Upper lobe of right lung (tissue), 1 donor: ENCODE measurements around the gene RNF217. TPM values are rescaled to one million over a fixed set of nuclear protein-coding genes. Genes with fewer than 3 reads are reported as not detected.

Experiments used
- ATAC-seq: fragments of 200-7000 bp; cut with Tn5 transposase; one replicate; pipeline ENCODE4 v1.9.1; 2020; ENCODE audit warnings: mild to moderate bottlenecking, moderate library complexity
- DNase-seq: peaks from one replicate; pipeline ENCODE4 v3.0.0-alpha.2; 2020
- H3K27ac ChIP-seq: fragments of 200-600 bp; one replicate; pipeline ENCODE4 v1.8.0; 2022
- H3K27me3 ChIP-seq: fragments of 200-600 bp; one replicate; pipeline ENCODE4 v1.8.0; 2022; ENCODE audit warnings: mild to moderate bottlenecking
- H3K36me3 ChIP-seq: fragments of 200-600 bp; one replicate; pipeline ENCODE4 v1.8.0; 2022
- H3K4me1 ChIP-seq: fragments of 200-600 bp; one replicate; pipeline ENCODE4 v1.8.0; 2022
- H3K4me3 ChIP-seq: fragments of 200-600 bp; one replicate; pipeline ENCODE4 v1.8.0; 2022; ENCODE audit warnings: mild to moderate bottlenecking
- H3K9me3 ChIP-seq: fragments of 200-600 bp; one replicate; pipeline ENCODE4 v1.8.0; 2022
- intact Hi-C: fragments of 100-400 bp; cut with DNase I; formaldehyde crosslinking; loops from one replicate; pipeline ENCODE4 v1.11.0; 2022
- total RNA-seq: library from RNA; stranded (reverse); fragmentation: NEBNext Ultra II Directional; extraction: Animal tissue kit (Norgen Biotek cat#: 25700); gene quantifications from one replicate; pipeline ENCODE4 v1.2.1, GENCODE V29; 2021
- TF ChIP-seq, protein P1 (sequence below): fragments of 200-600 bp; IDR thresholded peaks from one replicate; pipeline ENCODE4 v1.8.0; 2022; ENCODE audit warnings: antibody characterized with exemption
- donor health status: DM: no; HTN: yes; CAD: no; lungs with severe emphysema.

Gene RNF217
- total RNA-seq, 1 donor from 2014 or later: 29.2 TPM

DNA sequence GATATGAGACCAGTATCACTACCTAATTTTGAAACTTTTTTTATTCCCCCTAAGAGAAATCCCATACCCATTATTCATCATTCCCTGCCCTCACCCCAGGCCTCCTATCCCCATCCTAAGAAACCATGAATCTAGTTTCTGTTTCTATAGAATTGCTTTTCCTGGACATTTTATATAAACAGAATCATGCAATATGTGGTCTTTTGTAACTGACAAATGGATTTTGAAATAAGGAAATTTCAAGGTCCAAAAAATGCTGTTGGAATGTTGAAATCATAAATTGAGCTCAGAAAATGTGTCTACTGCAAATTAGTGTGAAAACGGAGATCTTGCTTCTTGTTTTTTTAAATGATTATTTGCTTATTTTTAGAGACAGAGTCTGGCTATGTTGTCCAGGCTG is 25.1 kb downstream of the RNF217 start:
- Histone ChIP-seq H3K36me3 (no peaks in the 10 kb centered on the region), H3K4me3 (no peak overlapping the region), H3K9me3 (no peaks in the 10 kb centered on the region), H3K27ac (no peak overlapping the region), H3K4me1 (peaks cover 12% of the 10 kb centered on the region), H3K27me3 (no peaks in the 10 kb centered on the region)
- TF ChIP-seq, protein P1, sequence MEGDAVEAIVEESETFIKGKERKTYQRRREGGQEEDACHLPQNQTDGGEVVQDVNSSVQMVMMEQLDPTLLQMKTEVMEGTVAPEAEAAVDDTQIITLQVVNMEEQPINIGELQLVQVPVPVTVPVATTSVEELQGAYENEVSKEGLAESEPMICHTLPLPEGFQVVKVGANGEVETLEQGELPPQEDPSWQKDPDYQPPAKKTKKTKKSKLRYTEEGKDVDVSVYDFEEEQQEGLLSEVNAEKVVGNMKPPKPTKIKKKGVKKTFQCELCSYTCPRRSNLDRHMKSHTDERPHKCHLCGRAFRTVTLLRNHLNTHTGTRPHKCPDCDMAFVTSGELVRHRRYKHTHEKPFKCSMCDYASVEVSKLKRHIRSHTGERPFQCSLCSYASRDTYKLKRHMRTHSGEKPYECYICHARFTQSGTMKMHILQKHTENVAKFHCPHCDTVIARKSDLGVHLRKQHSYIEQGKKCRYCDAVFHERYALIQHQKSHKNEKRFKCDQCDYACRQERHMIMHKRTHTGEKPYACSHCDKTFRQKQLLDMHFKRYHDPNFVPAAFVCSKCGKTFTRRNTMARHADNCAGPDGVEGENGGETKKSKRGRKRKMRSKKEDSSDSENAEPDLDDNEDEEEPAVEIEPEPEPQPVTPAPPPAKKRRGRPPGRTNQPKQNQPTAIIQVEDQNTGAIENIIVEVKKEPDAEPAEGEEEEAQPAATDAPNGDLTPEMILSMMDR: no peak
- intact Hi-C loops: no loop called here
- ATAC-seq (no peak), DNase-seq (no peak)

DNA sequence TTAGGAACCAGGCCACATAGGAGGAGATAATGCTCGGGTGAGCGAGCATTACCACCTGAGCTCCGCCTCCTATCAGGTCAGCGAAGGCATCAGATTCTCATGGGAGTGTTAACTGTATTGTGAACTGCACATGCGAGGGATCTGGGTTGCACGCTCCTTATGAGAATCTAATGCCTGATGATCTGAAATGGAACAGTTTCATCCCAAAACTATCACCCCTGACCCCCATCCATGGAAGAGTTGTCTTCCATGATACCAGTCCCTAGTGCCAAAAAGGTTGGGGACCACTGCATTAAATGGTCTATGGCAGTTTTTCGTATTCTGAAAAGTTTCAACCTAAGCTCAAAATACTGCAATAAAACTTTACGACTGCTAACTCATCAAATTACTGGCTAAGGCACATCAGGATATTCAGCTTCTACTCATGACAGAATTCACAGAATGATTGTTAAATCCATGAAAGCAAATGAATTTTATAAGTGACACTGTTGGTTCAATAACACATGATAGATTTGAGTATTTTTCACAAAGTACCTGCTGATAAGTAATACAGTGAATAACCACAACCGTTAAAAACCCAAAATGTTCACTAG is 25.9 kb downstream of the RNF217 start:
- no peak for DNase-seq
- Histone ChIP-seq H3K4me3 (no peak overlapping the region), H3K4me1 (peaks cover 12% of the 10 kb centered on the region), H3K9me3 (no peaks in the 10 kb centered on the region), H3K36me3 (no peaks in the 10 kb centered on the region), H3K27ac (no peak overlapping the region), H3K27me3 (no peaks in the 10 kb centered on the region)
- TF ChIP-seq, protein P1: no peak
- no peak for ATAC-seq
- intact Hi-C loops: no loop called here

- Histone ChIP-seq H3K27me3 (no peaks in the 10 kb centered on the region), H3K9me3 (no peaks in the 10 kb centered on the region), H3K36me3 (no peaks in the 10 kb centered on the region), H3K27ac (no peak overlapping the region), H3K4me3 (no peak overlapping the region), H3K4me1 (peaks cover 15% of the 10 kb centered on the region)
- DNase-seq: no peak
- TF ChIP-seq, protein P1: no peak
- intact Hi-C loops: no loop called here
- ATAC-seq: no peak
Observed at GRCh38 chr6:124989136-124989983, 27.1 kb downstream of the RNF217 start.

GRCh38 chr6:124990988-124991387 is 28.8 kb downstream of the RNF217 start:
- ATAC-seq (no peak), DNase-seq (no peak)
- Histone ChIP-seq H3K27ac (no peak overlapping the region), H3K4me1 (peaks cover 18% of the 10 kb centered on the region), H3K36me3 (no peaks in the 10 kb centered on the region), H3K4me3 (no peak overlapping the region), H3K27me3 (no peaks in the 10 kb centered on the region), H3K9me3 (no peaks in the 10 kb centered on the region)
- TF ChIP-seq, protein P1: no peak
- intact Hi-C loops: no loop called here

DNA sequence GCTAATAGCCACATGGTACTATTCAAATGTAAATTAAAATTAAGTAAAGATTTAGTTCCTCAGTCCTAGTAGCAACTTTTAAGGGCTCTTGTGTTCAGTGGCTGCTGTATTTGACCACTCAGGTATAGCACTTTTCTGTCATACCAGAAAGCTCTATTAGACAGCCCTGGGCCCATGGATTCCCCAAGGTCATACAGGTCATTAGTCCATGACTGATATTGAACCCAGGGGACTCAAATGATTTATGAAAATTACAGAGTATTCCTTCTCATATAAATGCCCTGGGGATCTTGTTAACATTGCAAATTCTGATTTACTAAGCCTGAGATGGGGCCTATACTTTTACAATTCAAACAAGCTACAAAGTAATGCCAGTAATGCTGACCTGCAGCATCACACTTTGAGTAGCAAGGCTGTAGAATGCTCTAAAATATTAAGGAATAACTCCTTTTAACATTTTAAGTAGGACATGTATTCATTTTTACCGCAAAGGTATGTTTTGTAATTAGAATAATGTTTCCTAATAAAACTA is 29.6 kb downstream of the RNF217 start:
- H3K9me3 ChIP-seq: no peaks in the 10 kb centered on the region
- no peak for DNase-seq
- no peaks in the 10 kb centered on the region for H3K27me3 ChIP-seq
- peaks cover 13% of the 10 kb centered on the region for H3K4me1 ChIP-seq
- TF ChIP-seq, protein P1: no peak
- no peak overlapping the region for H3K27ac ChIP-seq
- no peaks in the 10 kb centered on the region for H3K36me3 ChIP-seq
- H3K4me3 ChIP-seq: no peak overlapping the region
- no peak for ATAC-seq
- intact Hi-C loops: no loop called here
